OCI-LY7 (cell line): ENCODE measurements around the gene UNKL. TPM values are rescaled to one million over a fixed set of nuclear protein-coding genes. Genes with fewer than 3 reads are reported as not detected.

Experiments
- BruUV-seq: library from RNA; stranded (reverse); fragments of 400-500 nt; replicated peaks from 2 replicates; lab custom pipeline; 2021; lab: Mats Ljungman, UMichigan
- CTCF ChIA-PET: fragments of 300-600 bp; sonication (Branson Sonifier 250); formaldehyde crosslinking; loops from one replicate; lab custom pipeline; 2022; ENCODE audit warnings: antibody characterized with exemption; ENCODE audit not compliant: unreplicated experiment; lab: Charles Lee
- POLR2A ChIA-PET: fragments of 300-600 bp; sonication (Branson Sonifier 250); formaldehyde crosslinking; loops from one replicate; lab custom pipeline; 2022; ENCODE audit warnings: antibody characterized with exemption; lab: Charles Lee
- DNase-seq: peaks from one replicate; pipeline ENCODE4 v3.0.0-alpha.2; 2015; ENCODE audit warnings: low spot score
- H2AFZ ChIP-seq: fragments of 200-600 bp; sonication (generic), shearing (Covaris generic); 2 replicates; pipeline ENCODE4 v1.6.1; 2014; ENCODE audit warnings: mild to moderate bottlenecking, antibody characterized with exemption, low read length, moderate library complexity
- H3K27ac ChIP-seq: fragments of 200-600 bp; sonication (generic); 2 replicates; pipeline ENCODE4 v1.5.1; 2014; ENCODE audit warnings: mixed run types, low read depth, mild to moderate bottlenecking, moderate library complexity, low read length, inconsistent platforms; ENCODE audit not compliant: poor library complexity, severe bottlenecking
- H3K36me3 ChIP-seq: fragments of 200-600 bp; sonication (generic); 2 replicates; pipeline ENCODE4 v1.6.1; 2014; ENCODE audit warnings: mild to moderate bottlenecking, antibody characterized with exemption, low read length, moderate library complexity, mixed read lengths; ENCODE audit not compliant: insufficient read depth
- H3K4me1 ChIP-seq: fragments of 200-600 bp; sonication (generic); 2 replicates; pipeline ENCODE4 v1.5.1; 2014; ENCODE audit warnings: mild to moderate bottlenecking, low read length; ENCODE audit not compliant: insufficient read depth, poor library complexity, severe bottlenecking
- H3K4me2 ChIP-seq: fragments of 200-600 bp; sonication (generic); 2 replicates; pipeline ENCODE4 v1.6.1; 2014; ENCODE audit warnings: mild to moderate bottlenecking, low read length
- H3K4me3 ChIP-seq: fragments of 200-600 bp; sonication (generic); 2 replicates; pipeline ENCODE4 v1.5.1; 2014; ENCODE audit warnings: mild to moderate bottlenecking, low read depth, low read length; ENCODE audit not compliant: poor library complexity, severe bottlenecking
- H3K79me2 ChIP-seq: fragments of 200-600 bp; sonication (generic); 2 replicates; pipeline ENCODE4 v1.6.1; 2016; ENCODE audit warnings: low read depth, mild to moderate bottlenecking, low read length, moderate library complexity, mixed read lengths; ENCODE audit not compliant: insufficient read depth
- H3K9me2 ChIP-seq: fragments of 200-600 bp; sonication (generic); 2 replicates; pipeline ENCODE4 v1.6.1; 2016; ENCODE audit warnings: mild to moderate bottlenecking, low read length, mixed read lengths; ENCODE audit not compliant: insufficient read depth
- H3K9me3 ChIP-seq: fragments of 200-600 bp; sonication (generic); 2 replicates; pipeline ENCODE4 v1.6.1; 2014; ENCODE audit warnings: mild to moderate bottlenecking, mixed run types, low read length, mixed read lengths
- H4K20me1 ChIP-seq: fragments of 200-600 bp; sonication (generic); 2 replicates; pipeline ENCODE4 v1.6.1; 2014; ENCODE audit warnings: mild to moderate bottlenecking, antibody characterized with exemption, low read length, moderate library complexity, mixed read lengths; ENCODE audit not compliant: insufficient read depth
- EZH2phosphoT487 ChIP-seq: fragments of 200-600 bp; sonication (generic); IDR thresholded peaks from 2 replicates; pipeline ENCODE4 v1.6.1; 2018; ENCODE audit warnings: low read depth, borderline replicate concordance, mild to moderate bottlenecking, mixed run types, antibody characterized with exemption, low read length, moderate library complexity, mixed read lengths
- intact Hi-C: fragments of 100-400 bp; cut with micrococcal nuclease; formaldehyde crosslinking; loops from one replicate; pipeline ENCODE4 v1.10.0; 2022; ENCODE audit not compliant: unreplicated experiment
- total RNA-seq, 2 experiments: library from RNA; depleted of rRNA in 1 of 2; stranded (reverse); fragments of >200 nt in 1 of 2; shearing (Covaris generic) in 1 of 2; gene quantifications; 2 replicates each; pipeline ENCODE4 v1.2.3, GENCODE V29; 2014 to 2022
- TF ChIP-seq, protein P1 (sequence below): fragments of 200-600 bp; sonication (generic); conservative IDR thresholded peaks from 2 replicates; pipeline ENCODE4 v1.5.1; 2014; ENCODE audit warnings: mild to moderate bottlenecking, antibody characterized with exemption, low read length, moderate library complexity, mixed read lengths

The UNKL gene
- total RNA-seq, 2 experiments from 2014 or later, result 31.0 to 33.7 TPM

GRCh38 chr16:1374418-1375297, 39.8 kb downstream of the UNKL start:
- ChIA-PET CTCF (interaction anchor here (0.6 kb wide), 2 partner anchors 14 to 58 kb away, joined by 4 read pairs; no protein-coding TSS in a partner anchor), POLR2A (no interaction called here)
- intact Hi-C loops, result no loop called here
- H3K9me3 ChIP-seq, result no peaks in the 10 kb centered on the region
- H3K4me1 ChIP-seq, result peaks cover under 1% of the 10 kb centered on the region
- BruUV-seq, result no TSS peak
- DNase-seq, result no peak
- no peaks in the 10 kb centered on the region for H4K20me1 ChIP-seq
- no peaks in the 10 kb centered on the region for H3K79me2 ChIP-seq
- H3K9me2 ChIP-seq, result no peaks in the 10 kb centered on the region
- no peak overlapping the region for H3K4me2 ChIP-seq
- no peak overlapping the region for H3K4me3 ChIP-seq
- TF ChIP-seq, protein P1, sequence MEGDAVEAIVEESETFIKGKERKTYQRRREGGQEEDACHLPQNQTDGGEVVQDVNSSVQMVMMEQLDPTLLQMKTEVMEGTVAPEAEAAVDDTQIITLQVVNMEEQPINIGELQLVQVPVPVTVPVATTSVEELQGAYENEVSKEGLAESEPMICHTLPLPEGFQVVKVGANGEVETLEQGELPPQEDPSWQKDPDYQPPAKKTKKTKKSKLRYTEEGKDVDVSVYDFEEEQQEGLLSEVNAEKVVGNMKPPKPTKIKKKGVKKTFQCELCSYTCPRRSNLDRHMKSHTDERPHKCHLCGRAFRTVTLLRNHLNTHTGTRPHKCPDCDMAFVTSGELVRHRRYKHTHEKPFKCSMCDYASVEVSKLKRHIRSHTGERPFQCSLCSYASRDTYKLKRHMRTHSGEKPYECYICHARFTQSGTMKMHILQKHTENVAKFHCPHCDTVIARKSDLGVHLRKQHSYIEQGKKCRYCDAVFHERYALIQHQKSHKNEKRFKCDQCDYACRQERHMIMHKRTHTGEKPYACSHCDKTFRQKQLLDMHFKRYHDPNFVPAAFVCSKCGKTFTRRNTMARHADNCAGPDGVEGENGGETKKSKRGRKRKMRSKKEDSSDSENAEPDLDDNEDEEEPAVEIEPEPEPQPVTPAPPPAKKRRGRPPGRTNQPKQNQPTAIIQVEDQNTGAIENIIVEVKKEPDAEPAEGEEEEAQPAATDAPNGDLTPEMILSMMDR, result no peak
- TF ChIP-seq EZH2phosphoT487, result no peak
- H2AFZ ChIP-seq, result no peak overlapping the region
- no peak overlapping the region for H3K27ac ChIP-seq
- peaks cover 6% of the 10 kb centered on the region; the same call in 1 of the 2 replicates for H3K36me3 ChIP-seq

- intact Hi-C loops, result no loop called here
- Histone ChIP-seq H4K20me1 (no peaks in the 10 kb centered on the region), H3K4me1 (no peaks in the 10 kb centered on the region), H2AFZ (no peak overlapping the region), H3K4me3 (no peak overlapping the region), H3K9me3 (no peaks in the 10 kb centered on the region), H3K27ac (no peak overlapping the region), H3K79me2 (no peaks in the 10 kb centered on the region), H3K9me2 (no peaks in the 10 kb centered on the region), H3K4me2 (no peak overlapping the region), H3K36me3 (peaks cover 6% of the 10 kb centered on the region; the same call in 1 of the 2 replicates)
- DNase-seq, result no peak
- ChIA-PET POLR2A (no interaction called here), CTCF (interaction anchor here (0.6 kb wide), 1 partner anchor 14 kb away, joined by 4 read pairs; no protein-coding TSS in a partner anchor)
- TF ChIP-seq, protein P1, result no peak
- no TSS peak for BruUV-seq
Observed at GRCh38 chr16:1372292-1372950, 42.1 kb downstream of the UNKL start.
